ENCODE results near the gene KIAA0753.

The KIAA0753 gene

GRCh38 chr17:6683730-6684459 lies 43.4 kb upstream of the KIAA0753 start:
- Histone ChIP-seq H3K27me3 (replicated peaks; ENCODE audit: control insufficient read depth, insufficient read depth, low read length) (no peaks in the 10 kb centered on the region), H3K4me3 (replicated peaks; ENCODE audit: low read depth, low read length) (no peak overlapping the region), H3K36me3 (ENCODE audit: control insufficient read depth, insufficient read depth, low read length) (no peaks in the 10 kb centered on the region)
- no peak for DNase-seq (ENCODE audit: extremely low read depth, insufficient read length)
- no peak for TF ChIP-seq CTCF (IDR thresholded peaks at IDR 0.05; ENCODE audit: insufficient read depth, low read length, poor library complexity, severe bottlenecking)

- DNase-seq (ENCODE audit: extremely low read depth, insufficient read length), result no peak
- no peak overlapping the region for H3K4me3 ChIP-seq (replicated peaks; ENCODE audit: low read depth, low read length)
- no peak for TF ChIP-seq CTCF (IDR thresholded peaks at IDR 0.05; ENCODE audit: insufficient read depth, low read length, poor library complexity, severe bottlenecking)
- no peaks in the 10 kb centered on the region for H3K36me3 ChIP-seq (ENCODE audit: control insufficient read depth, insufficient read depth, low read length)
- no peaks in the 10 kb centered on the region; the same call in 1 of the 2 replicates for H3K27me3 ChIP-seq (replicated peaks; ENCODE audit: control insufficient read depth, insufficient read depth, low read length)
Measured at GRCh38 chr17:6683081-6683684, 42.7 kb upstream of the KIAA0753 start.

- Histone ChIP-seq H3K27me3 (replicated peaks; ENCODE audit: control insufficient read depth, insufficient read depth, low read length) (no peaks in the 10 kb centered on the region; the same call in 1 of the 2 replicates), H3K36me3 (ENCODE audit: control insufficient read depth, insufficient read depth, low read length) (no peaks in the 10 kb centered on the region), H3K4me3 (replicated peaks; ENCODE audit: low read depth, low read length) (no peak overlapping the region)
- no peak for TF ChIP-seq CTCF (IDR thresholded peaks at IDR 0.05; ENCODE audit: insufficient read depth, low read length, poor library complexity, severe bottlenecking)
- no peak for DNase-seq (ENCODE audit: extremely low read depth, insufficient read length)
Measured at GRCh38 chr17:6682339-6682738, 41.8 kb upstream of the KIAA0753 start.

GRCh38 chr17:6681671-6682070 lies 41.2 kb upstream of the KIAA0753 start:
- no peak for DNase-seq (ENCODE audit: extremely low read depth, insufficient read length)
- Histone ChIP-seq H3K36me3 (ENCODE audit: control insufficient read depth, insufficient read depth, low read length) (no peaks in the 10 kb centered on the region), H3K4me3 (replicated peaks; ENCODE audit: low read depth, low read length) (no peak overlapping the region), H3K27me3 (replicated peaks; ENCODE audit: control insufficient read depth, insufficient read depth, low read length) (peaks cover 1% of the 10 kb centered on the region; the same call in 1 of the 2 replicates)
- no peak for TF ChIP-seq CTCF (IDR thresholded peaks at IDR 0.05; ENCODE audit: insufficient read depth, low read length, poor library complexity, severe bottlenecking)

GRCh38 chr17:6681176-6681575 lies 40.7 kb upstream of the KIAA0753 start:
- TF ChIP-seq CTCF (IDR thresholded peaks at IDR 0.05; ENCODE audit: insufficient read depth, low read length, poor library complexity, severe bottlenecking), result no peak
- no peak for DNase-seq (ENCODE audit: extremely low read depth, insufficient read length)
- Histone ChIP-seq H3K4me3 (replicated peaks; ENCODE audit: low read depth, low read length) (no peak overlapping the region), H3K27me3 (replicated peaks; ENCODE audit: control insufficient read depth, insufficient read depth, low read length) (peaks cover 1% of the 10 kb centered on the region; the same call in 1 of the 2 replicates), H3K36me3 (ENCODE audit: control insufficient read depth, insufficient read depth, low read length) (no peaks in the 10 kb centered on the region)

All from GM06990 (cell line).